Activated CD8-positive, alpha-beta memory T cell treated with anti-CD3 and anti-CD28 coated beads for 4 hours (primary cell): ENCODE measurements around the gene FMO1.
"Not testable (repeated sequence)": the region's sequence is repeated elsewhere in the genome, so short reads cannot be mapped to it uniquely, and the experiment has no call there.

Experiments used
- DNase-seq, 2 donors: peaks; one replicate each; pipeline ENCODE4 v3.0.0-alpha.2; 2020; ENCODE audit warnings: low read depth in 2 of 2

Gene FMO1

GRCh38 chr1:171233183-171233582 is 15.1 kb upstream of the FMO1 start:
- no peak for DNase-seq

GRCh38 chr1:171236231-171236630 is 12.1 kb upstream of the FMO1 start:
- not testable (repeated sequence) for DNase-seq

DNA sequence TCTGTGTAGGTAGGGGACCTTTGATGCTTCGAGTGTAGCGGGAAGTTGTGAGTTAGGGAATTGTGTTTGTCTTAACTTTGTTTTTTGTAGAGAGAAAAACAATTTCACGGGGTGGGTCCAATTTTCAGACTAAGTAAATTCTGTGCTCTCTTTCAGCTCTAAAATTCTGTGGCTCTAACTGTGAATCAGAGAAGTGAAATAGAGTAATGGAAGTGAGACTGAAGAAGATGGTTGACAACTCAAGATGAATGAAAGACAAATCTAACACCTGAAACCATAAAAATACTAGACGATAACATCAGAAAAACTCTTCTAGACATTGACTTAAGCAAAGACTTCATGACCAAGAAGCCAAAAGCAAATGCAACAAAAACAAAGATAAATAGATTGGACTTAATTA is 4.4 kb upstream of the FMO1 start:
- DNase-seq: no peak

- DNase-seq: no peak
These were observed 2.7 kb upstream of the FMO1 start for GRCh38 chr1:171245458-171246064.

DNA sequence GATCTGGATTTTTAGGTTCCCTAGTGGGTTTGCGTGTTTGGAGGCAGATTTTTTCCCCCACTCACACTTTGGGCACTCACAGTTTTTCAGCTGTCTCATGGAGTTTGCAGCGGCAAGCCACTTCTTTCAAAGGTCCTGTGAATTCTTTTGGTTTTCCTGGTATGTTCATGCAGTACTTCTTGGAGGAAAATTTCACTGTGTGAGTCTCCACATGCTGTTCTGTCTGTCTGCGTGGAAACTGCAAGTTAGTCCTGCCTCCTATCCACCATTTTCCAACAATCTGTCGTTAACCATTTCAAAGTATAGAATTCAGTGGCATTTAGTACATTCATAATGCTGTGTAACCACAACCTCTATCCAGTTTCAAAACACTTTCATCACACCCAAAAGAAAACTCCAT is 793 bp upstream of the FMO1 start:
- no peak for DNase-seq

GRCh38 chr1:171248841-171249240 is 547 bp downstream of the FMO1 start:
- DNase-seq: no peak

- DNase-seq: no peak
These were observed 2.0 kb downstream of the FMO1 start for GRCh38 chr1:171250263-171250662.

DNA sequence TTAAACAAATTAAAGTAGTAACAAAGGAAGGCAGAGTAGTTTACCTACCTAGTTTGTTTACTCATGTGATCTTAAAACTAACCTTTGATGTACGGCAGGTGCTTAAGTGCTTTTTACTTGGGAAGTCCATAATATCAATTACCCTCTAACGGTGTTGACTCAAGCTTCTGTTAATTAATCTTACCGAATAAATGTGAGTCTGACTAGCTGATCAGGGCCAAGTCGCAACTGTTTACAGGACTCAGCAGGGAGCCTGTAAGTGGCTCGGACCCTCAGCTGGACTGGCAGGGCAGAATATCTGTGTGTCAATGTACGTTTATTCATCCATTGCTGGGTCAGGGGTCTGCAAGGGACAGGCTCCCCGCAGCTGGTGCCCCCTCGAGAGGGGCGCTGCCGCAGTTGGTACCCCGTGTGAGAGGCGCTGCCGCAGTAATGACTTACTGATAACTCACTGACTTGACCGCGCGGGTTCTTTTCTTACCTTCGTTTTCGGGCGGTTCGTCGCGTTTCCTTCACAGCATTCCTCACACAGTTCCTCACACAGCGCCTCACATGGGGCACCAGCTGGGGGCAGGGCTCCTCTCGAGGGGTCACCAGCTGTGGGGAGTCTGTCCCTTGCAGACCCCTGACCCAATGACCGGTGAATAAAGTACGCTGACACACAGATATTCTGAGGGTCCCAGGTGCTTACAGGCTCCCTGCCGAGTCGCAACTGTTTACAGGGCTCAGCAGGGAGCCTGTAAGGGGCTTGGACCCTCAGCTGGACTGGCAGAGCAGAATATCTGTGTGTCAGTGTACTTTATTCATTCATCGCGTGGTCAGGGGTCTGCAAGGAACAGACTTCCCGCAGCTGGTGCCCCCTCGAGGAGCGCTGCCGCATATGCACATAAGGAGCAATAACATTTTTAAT is 3.0 kb downstream of the FMO1 start:
- DNase-seq: no peak

DNA sequence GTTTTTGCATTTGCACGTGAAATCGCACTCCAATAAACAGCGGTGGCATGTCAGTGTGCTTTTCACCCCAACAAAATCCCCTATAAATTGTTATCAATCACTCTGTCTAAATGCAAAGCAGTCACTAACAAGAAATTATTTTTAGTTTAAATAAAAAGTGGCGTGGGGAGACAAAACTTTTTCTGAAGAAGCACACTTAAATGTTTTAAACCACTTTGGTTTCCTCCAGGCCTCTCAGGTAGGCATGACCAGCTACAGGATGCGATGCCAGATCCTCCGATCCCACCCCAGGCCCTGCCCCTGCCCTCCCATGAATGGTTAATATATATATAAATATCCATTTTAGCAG is 3.6 kb downstream of the FMO1 start:
- no peak for DNase-seq

GRCh38 chr1:171252482-171252881 is 4.2 kb downstream of the FMO1 start:
- no peak for DNase-seq

DNA sequence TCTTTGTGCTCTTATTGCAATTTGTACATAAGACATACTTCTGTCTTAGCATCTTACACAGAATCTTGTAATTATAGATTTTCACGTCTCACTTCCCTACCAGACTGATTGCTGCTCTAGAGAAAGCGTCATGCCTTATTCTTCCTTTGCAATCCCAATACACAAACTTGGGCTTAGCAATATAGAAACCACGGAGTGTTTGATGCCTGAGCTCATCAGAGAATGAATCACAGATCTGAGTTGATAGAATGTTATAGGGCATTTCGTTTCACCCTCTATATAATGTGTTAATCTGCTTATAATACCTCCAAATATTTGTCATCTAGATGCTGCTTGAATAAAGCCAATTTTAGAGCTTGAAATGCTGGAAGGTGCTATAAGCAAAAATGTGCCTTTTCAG is 6.6 kb downstream of the FMO1 start:
- DNase-seq: no peak

- no peak for DNase-seq
These were observed 8.8 kb downstream of the FMO1 start for GRCh38 chr1:171256940-171257606.

GRCh38 chr1:171257607-171258076 is 9.3 kb downstream of the FMO1 start:
- DNase-seq: no peak

DNA sequence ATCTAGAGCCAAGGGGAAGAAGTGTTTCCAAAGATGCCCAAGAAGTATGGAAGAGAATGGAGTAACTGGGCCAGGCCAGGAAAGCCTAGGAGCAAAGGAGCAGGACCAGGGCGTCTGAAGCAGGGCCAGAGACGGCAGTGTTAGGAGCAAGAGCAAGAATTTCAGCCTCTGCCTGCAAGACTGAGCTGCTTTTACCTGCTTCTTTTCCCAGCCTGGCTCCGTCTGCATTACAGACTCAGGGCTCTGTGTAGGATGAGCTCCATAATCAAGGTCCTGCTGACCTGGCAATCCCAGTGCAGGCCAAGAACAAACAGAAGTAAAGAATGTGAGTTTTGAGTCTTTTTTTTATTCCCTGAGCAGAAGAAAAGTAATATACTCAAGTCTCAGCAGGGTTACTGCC is 10.1 kb downstream of the FMO1 start:
- DNase-seq: no peak

GRCh38 chr1:171258943-171259342 is 10.6 kb downstream of the FMO1 start:
- no peak for DNase-seq

DNA sequence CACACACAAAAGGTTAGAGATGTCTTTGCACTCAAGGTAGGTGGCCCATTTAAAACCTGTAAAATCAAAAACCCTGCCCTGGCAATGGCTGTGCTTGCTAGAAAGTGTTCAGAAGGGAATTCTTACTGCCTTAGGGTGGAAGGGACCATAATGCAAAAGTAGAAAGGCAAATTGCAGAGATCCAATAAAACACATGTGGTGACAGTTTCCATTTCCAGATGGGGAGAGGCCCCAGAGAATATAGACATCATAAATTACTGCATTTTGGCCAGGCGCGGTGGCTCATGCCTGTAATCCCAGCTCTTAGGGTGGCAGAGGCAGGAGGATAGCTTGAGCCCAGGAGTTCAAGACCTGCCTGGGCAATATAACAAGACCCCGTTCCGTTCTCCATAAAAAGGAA is 13.0 kb downstream of the FMO1 start:
- DNase-seq: no peak

DNA sequence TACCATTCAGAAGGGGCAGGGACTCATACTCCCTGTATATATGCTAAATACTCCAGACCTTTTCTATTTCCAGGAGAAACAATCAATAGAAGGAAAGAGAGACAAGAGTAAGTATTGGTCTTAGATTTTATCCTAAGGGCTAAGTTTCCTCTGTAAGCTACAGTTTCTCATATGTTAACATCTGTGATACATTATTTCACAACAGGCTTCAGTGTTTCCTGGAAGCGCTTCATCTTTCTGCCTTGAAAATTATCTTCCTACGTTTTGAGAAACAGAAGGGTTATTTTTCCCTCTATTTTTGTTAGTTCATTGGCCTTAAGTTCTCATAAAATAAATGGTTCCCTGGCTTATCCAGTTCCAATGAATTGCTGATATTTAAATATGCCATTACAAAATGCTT is 15.6 kb downstream of the FMO1 start:
- DNase-seq: no peak

- no peak for DNase-seq
These were observed 17.4 kb downstream of the FMO1 start for GRCh38 chr1:171265686-171266085.

- DNase-seq: no peak
These were observed 18.6 kb downstream of the FMO1 start for GRCh38 chr1:171266930-171267329.

- DNase-seq: no peak
These were observed 19.1 kb downstream of the FMO1 start for GRCh38 chr1:171267391-171267790.

DNA sequence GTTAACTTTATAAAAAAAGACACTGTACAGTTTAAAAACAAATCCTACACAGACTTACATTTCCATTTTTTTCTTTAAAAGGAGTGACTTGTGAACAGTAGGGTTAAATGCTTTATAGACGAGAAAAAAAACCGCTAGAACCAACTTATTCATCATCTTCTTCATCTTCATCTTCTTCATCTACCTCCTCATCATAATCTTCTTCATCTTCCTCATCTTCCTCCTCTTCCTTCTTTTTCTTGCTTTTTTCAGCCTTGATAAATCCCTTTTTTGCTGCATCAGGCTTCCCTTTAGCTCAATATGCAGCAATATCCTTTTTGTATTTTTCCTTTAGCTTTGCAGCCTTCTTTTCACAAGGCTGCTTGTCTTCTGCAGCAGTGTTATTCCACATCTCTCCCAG is 22.5 kb downstream of the FMO1 start:
- DNase-seq: no peak

DNA sequence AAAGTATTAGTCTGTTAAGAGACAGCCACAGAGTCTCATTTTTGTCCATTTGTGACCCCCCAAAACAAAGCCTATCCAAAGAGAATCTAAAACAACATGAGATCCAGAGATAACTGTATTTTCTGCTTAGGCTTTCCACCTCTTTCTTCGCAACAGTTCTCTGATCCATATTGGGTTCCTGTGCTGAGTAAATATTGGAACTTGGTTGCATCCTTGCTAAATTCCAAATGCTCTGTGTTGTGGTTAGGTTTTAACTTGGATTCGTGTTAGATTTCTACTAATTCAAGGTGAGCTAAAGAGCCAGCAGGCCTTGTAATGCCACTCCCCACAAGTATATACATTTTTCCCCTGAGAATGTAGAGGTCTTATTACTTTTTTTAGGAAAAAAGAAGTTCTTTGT is 29.2 kb downstream of the FMO1 start:
- DNase-seq: no peak

DNA sequence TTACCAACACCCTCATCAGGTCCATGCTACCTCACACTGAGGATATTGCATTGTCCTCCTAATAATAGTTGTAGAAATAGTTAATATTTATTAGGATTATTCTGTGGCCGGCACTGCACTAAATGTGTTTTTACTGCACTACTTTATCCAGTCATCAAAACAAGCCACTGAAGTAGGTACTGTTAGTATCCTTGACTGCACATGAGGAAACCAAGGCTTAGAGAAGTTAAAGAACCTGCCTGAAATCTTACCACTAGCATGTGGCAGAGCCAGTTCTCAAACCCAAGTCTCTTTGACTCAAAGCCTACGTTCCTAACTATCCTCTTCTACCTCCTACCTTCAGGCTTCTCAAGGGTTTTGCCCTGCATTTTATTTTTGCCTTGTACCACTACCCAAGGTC is 30.9 kb downstream of the FMO1 start:
- no peak for DNase-seq
